ENCODE data around the gene DDX52. TPM values are rescaled to one million over a fixed set of nuclear protein-coding genes. Genes with fewer than 3 reads are reported as not detected.

Gene DDX52
- total and polyA plus RNA-seq, 2 experiments from 2014 or later: 46.2 to 61.3 TPM

- Histone ChIP-seq H3F3A (replicated peaks; ENCODE audit: low read depth) (no peaks in the 10 kb centered on the region), H2AFZ (no peak overlapping the region), H3K27ac (ENCODE audit: low read depth) (no peak overlapping the region), H3K27me3 (ENCODE audit: insufficient read depth) (no peaks in the 10 kb centered on the region), H3K4me1 (ENCODE audit: insufficient read depth) (no peaks in the 10 kb centered on the region), H3K79me2 (replicated peaks; ENCODE audit: insufficient read depth) (no peaks in the 10 kb centered on the region), H3K4me3 (no peak overlapping the region), H3K36me3 (ENCODE audit: insufficient read depth) (no peaks in the 10 kb centered on the region), H3K4me2 (no peak overlapping the region), H3K9me2 (ENCODE audit: insufficient read depth) (no peaks in the 10 kb centered on the region), H4K20me1 (replicated peaks; ENCODE audit: insufficient read depth) (no peaks in the 10 kb centered on the region)
- no peak for TF ChIP-seq ZNF114 (CRISPR knock-in tag; IDR thresholded peaks at IDR 0.05)
- no peak for TF ChIP-seq EZH2phosphoT487 (IDR thresholded peaks at IDR 0.05; ENCODE audit: unreplicated experiment)
- no peak for TF ChIP-seq NANOG (IDR thresholded peaks at IDR 0.05; ENCODE audit: borderline replicate concordance)
- no peak overlapping the region for H3K4me3 Mint-ChIP-seq
- H3K9me3 Mint-ChIP-seq: peaks cover 4% of the 10 kb centered on the region; the same call in 2 of the 3 replicates
- peaks cover 9% of the 10 kb centered on the region for H3K27me3 Mint-ChIP-seq (ENCODE audit: insufficient read depth, low read depth, poor library complexity)
- H3K27ac Mint-ChIP-seq: no peak overlapping the region
- no peak for DNase-seq (ENCODE audit: low spot score)
- no peaks in the 10 kb centered on the region for H3K36me3 Mint-ChIP-seq (ENCODE audit: low read depth)
- no peaks in the 10 kb centered on the region for H3K4me1 Mint-ChIP-seq
- no peak for ATAC-seq
Observed at GRCh38 chr17:37674511-37674910, 31.3 kb upstream of the DDX52 start.

GRCh38 chr17:37673386-37673785 is 30.1 kb upstream of the DDX52 start:
- no peak for DNase-seq (ENCODE audit: low spot score)
- no peak overlapping the region for H3K4me3 ChIP-seq
- H3K4me3 Mint-ChIP-seq: no peak overlapping the region
- no peak for TF ChIP-seq ZNF331 (CRISPR knock-in tag; IDR thresholded peaks at IDR 0.05; ENCODE audit: low read depth)
- TF ChIP-seq STAT1 (IDR thresholded peaks at IDR 0.05; ENCODE audit: unreplicated experiment): no peak
- TF ChIP-seq ZNF114 (CRISPR knock-in tag; IDR thresholded peaks at IDR 0.05): no peak
- TF ChIP-seq CTCF (conservative IDR thresholded peaks at IDR 0.05; ENCODE audit: low read depth in 2 of 2): no peak
- TF ChIP-seq NANOG (IDR thresholded peaks at IDR 0.05; ENCODE audit: borderline replicate concordance): no peak
- TF ChIP-seq EZH2phosphoT487 (IDR thresholded peaks at IDR 0.05; ENCODE audit: unreplicated experiment): no peak
- no peak for TF ChIP-seq REST (IDR thresholded peaks at IDR 0.05; ENCODE audit: unreplicated experiment)
- TF ChIP-seq POLR2AphosphoS5 (IDR thresholded peaks at IDR 0.05; ENCODE audit: low read depth): no peak
- TF ChIP-seq ZNF462 (CRISPR knock-in tag; IDR thresholded peaks at IDR 0.05): no peak
- no peak for TF ChIP-seq CREB1 (CRISPR knock-in tag; IDR thresholded peaks at IDR 0.05; ENCODE audit: low read depth)
- no peak for TF ChIP-seq JUNB (IDR thresholded peaks at IDR 0.05; ENCODE audit: unreplicated experiment)

More at GRCh38 chr17:37673386-37673785, 30.1 kb upstream of the DDX52 start:
- no peak overlapping the region for H3K27ac Mint-ChIP-seq
- H3K4me1 Mint-ChIP-seq: no peaks in the 10 kb centered on the region
- Histone ChIP-seq H3K27me3 (ENCODE audit: insufficient read depth) (no peaks in the 10 kb centered on the region), H3K79me2 (replicated peaks; ENCODE audit: insufficient read depth) (no peaks in the 10 kb centered on the region), H2AFZ (no peak overlapping the region), H3K4me2 (no peak overlapping the region), H3K27ac (ENCODE audit: low read depth) (no peak overlapping the region), H3K4me1 (ENCODE audit: insufficient read depth) (no peaks in the 10 kb centered on the region), H3K9me2 (ENCODE audit: insufficient read depth) (no peaks in the 10 kb centered on the region), H4K20me1 (replicated peaks; ENCODE audit: insufficient read depth) (no peaks in the 10 kb centered on the region), H3F3A (replicated peaks; ENCODE audit: low read depth) (no peaks in the 10 kb centered on the region), H3K36me3 (ENCODE audit: insufficient read depth) (no peaks in the 10 kb centered on the region)
- peaks cover under 1% of the 10 kb centered on the region; the same call in 1 of the 3 replicates for H3K9me3 Mint-ChIP-seq
- H3K36me3 Mint-ChIP-seq (ENCODE audit: low read depth): no peaks in the 10 kb centered on the region
- peaks cover 9% of the 10 kb centered on the region for H3K27me3 Mint-ChIP-seq (ENCODE audit: insufficient read depth, low read depth, poor library complexity)
- no peak for ATAC-seq

Measured in GM23338 (cell line).